A549 treated with AZD2906 at 1 μM for 4 hours (cell line): ENCODE results near the gene ILDR1. TPM values are rescaled to one million over a fixed set of nuclear protein-coding genes. Genes with fewer than 3 reads are reported as not detected.

Experiments
- total RNA-seq: library from RNA; stranded (reverse); fragments of 200-300 nt; extraction: Qiagen RNA extraction; gene quantifications from 5 replicates; pipeline ENCODE4 v1.2.3, GENCODE V29; 2022

Gene ILDR1
- not detected in 5 replicates for total RNA-seq

DNA sequence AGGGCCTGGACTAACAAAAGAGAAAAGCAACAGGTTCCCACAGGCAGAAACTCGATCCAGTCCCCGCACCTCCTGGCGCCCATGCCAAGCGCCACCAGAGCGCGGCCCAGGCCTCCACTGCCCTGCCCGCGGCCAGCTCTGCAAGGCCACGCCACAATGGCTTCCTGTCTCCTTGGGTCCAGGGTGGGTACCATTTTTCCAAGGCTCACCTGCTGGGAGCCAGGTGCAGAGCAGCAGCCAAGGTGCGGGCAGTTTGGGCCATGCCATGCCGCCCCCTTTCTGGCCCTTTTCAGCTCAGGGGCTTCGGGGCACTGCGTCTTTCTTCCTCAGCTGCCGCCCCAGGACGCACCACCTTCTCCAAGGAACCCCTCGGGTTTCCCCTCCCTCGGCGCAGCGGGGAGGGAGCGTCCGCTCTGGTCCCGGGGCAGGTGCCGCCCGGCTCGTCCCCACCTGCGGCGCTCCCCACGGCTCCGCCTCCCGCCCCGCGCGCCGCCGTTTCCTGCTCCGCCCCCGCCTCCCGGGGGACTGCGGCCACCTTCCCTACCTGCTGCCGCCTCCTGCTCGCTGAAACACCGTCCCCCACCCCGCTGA is at the start of gene ILDR1:
TSS of gene ILDR1 (minus strand) at position 437 of the 591 bp plus-strand sequence. CDS start at position 267, 170 bp downstream.

DNA sequence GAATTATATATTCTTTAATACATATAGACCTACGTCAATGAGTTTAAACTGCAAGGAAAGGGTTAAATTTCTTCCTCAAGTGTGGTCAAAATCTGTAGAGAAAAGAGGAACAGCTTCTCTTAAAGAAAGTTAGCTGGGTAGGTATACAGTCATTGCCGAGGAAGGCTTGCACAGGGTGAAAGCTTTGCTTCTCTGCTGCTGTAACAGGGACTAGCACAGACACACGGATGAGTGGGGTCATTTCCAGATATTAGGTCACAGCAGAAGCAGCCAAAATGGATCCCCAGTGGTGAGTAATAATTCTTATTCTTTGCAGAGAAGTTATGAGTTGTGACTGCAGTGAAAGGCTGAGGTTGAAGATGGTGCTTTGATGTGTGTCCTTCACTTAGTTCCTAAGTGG is 33.2 kb upstream of the ILDR1 start, which contains the start of gene CD86:
TSS of gene CD86 (plus strand) at position 148 of the 400 bp plus-strand sequence. CDS start at position 276, 128 bp downstream.

Other genes starting within 250 kb of the ILDR1 start
- gene IQCB1, start 187.2 kb downstream of the ILDR1 start, total RNA-seq, result 8.4 to 10.6 TPM (median 10.2 TPM) in 5 replicates
- 1.7 to 2.2 TPM (median 1.7 TPM) in 5 replicates for gene EAF2, start 187.0 kb downstream of the ILDR1 start, total RNA-seq
- 0.12 to 0.17 TPM (median 0.13 TPM) in 5 replicates for gene SLC15A2, start 127.8 kb downstream of the ILDR1 start, total RNA-seq
- gene CD86, start 33.1 kb upstream of the ILDR1 start, total RNA-seq, result 0.07 TPM in 1 of 5 replicates, not detected in the others
- gene CASR, start 161.4 kb upstream of the ILDR1 start, total RNA-seq, result not detected in 5 replicates